HepG2 (cell line): ENCODE data around the gene FAM53B. TPM values are rescaled to one million over a fixed set of nuclear protein-coding genes. Genes with fewer than 3 reads are reported as not detected.
A peak's percentile ranks its signal among the peaks of the same experiment; 100 is the strongest.

ENCODE experiments used
- ATF7-NPFF ChIP-seq: sonication (generic); formaldehyde crosslinking; IDR thresholded peaks from 2 replicates; pipeline ENCODE4 v1.8.1; 2023; ENCODE audit warnings: mild to moderate bottlenecking, low read depth, missing genetic modification reagents, moderate library complexity
- FOXK2 ChIP-seq: fragments of 450-650 bp; IDR thresholded peaks from 2 replicates; pipeline ENCODE4 v1.6.1; 2016
- MEIS2 ChIP-seq: sonication (generic); formaldehyde crosslinking; IDR thresholded peaks from 2 replicates; pipeline ENCODE4 v1.9.0; 2021; ENCODE audit warnings: mild to moderate bottlenecking, missing genetic modification reagents
- NRL ChIP-seq: sonication (generic); formaldehyde crosslinking; IDR thresholded peaks from 2 replicates; pipeline ENCODE4 v1.5.0; 2020; ENCODE audit warnings: missing genetic modification reagents, mild to moderate bottlenecking, moderate library complexity, borderline replicate concordance
- PHF5A ChIP-seq: IDR thresholded peaks from one replicate; pipeline ENCODE4 v1.6.1; 2018; ENCODE audit warnings: low read depth, missing genetic modification reagents; ENCODE audit not compliant: unreplicated experiment
- TCF7 ChIP-seq: sonication (generic); IDR thresholded peaks from 2 replicates; pipeline ENCODE4 v1.6.1; 2016; ENCODE audit warnings: antibody characterized with exemption, low read depth
- ZNF354B ChIP-seq: sonication (generic); formaldehyde crosslinking; IDR thresholded peaks from 2 replicates; pipeline ENCODE4 v1.8.0; 2022; ENCODE audit warnings: mild to moderate bottlenecking, missing genetic modification reagents
- polyA plus RNA-seq, 8 experiments: library from polyadenylated mRNA; depleted of rRNA in 3 of 8; stranded (reverse) in 7 of 8; unstranded in 1 of 8; fragments of >200 nt; fragmentation: Illumina TruSeq in 4 of 8; extraction: Trizol in 4 of 8; gene quantifications; 2 replicates each; pipeline versions ENCODE4 v1.2.1 to v1.2.3, GENCODE V29; 2011 to 2016; ENCODE audit warnings: low read depth in 4 of 8, missing spikeins in 1 of 8, mixed read lengths in 1 of 8; ENCODE audit not compliant: insufficient read depth in 1 of 8
- total RNA-seq, 5 experiments: library from RNA; depleted of rRNA; stranded (reverse); fragments of >200 nt; fragmentation: Illumina TruSeq; extraction: Trizol; gene quantifications; 2 replicates each; pipeline ENCODE4 v1.2.3, GENCODE V29; 2016; ENCODE audit warnings: low read depth in 1 of 5
- TF ChIP-seq, protein P1 (sequence below): IDR thresholded peaks from 2 replicates; pipeline ENCODE4 v1.4.0; 2020; ENCODE audit warnings: mild to moderate bottlenecking, missing genetic modification reagents
- TF ChIP-seq, protein P2 (sequence below): sonication (generic); formaldehyde crosslinking; IDR thresholded peaks from 2 replicates; pipeline ENCODE4 v1.8.1; 2023; ENCODE audit warnings: mild to moderate bottlenecking, inconsistent platforms, moderate library complexity, missing genetic modification reagents, borderline replicate concordance
- TF ChIP-seq, protein P3 (sequence below): IDR thresholded peaks from 2 replicates; pipeline ENCODE4 v1.6.1; 2012; ENCODE audit warnings: low read depth, low read length, improper control_type of control experiment
- TF ChIP-seq, protein P4 (sequence below): sonication (generic); formaldehyde crosslinking; conservative IDR thresholded peaks from 2 replicates; pipeline ENCODE4 v1.8.0; 2022; ENCODE audit warnings: mild to moderate bottlenecking, moderate library complexity, missing genetic modification reagents
- TF ChIP-seq, protein P5 (sequence below): sonication (generic); formaldehyde crosslinking; IDR thresholded peaks from 2 replicates; pipeline ENCODE4 v1.5.0; 2020; ENCODE audit warnings: mild to moderate bottlenecking, missing genetic modification reagents, borderline replicate concordance

FAM53B gene
- total and polyA plus RNA-seq, 2 of the 13 experiments (the other 11 are each of a cell fraction or from before 2014, with no cell fraction given): 6.4 to 19.3 TPM

DNA sequence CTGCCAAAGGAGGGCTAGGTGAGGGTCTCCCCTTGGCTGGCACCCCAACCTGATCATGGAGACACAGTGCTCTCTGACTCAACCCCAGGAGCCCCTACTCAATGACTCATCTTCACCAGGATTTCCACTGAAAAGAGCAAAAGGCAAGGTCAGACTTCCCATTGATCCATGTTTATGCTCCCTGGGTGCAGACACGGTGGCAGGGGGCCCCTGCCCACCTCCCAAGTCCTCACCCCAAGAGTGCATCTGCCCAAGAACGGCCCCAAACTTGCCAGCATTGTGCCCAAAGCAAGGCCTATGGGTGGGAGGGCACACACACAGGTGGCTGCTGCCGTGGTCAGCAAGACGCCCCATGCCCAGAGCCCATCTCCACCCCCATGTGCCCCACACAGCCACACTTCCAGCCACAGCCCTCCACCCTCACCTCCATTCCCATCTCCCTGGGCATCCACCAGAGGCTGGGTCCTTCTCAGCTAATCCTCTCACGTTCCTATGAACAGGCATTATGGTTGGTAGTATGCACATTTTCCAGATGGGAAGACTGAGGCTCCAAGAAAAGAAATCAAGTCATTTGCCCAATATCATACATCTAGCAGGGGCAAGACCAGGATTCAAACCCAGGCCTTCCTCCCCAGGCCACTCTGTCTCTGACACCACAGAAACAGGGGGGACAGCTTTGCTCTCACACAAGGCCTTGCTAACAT lies 31.3 kb downstream of the FAM53B start (continued):
- TF ChIP-seq, protein P1, sequence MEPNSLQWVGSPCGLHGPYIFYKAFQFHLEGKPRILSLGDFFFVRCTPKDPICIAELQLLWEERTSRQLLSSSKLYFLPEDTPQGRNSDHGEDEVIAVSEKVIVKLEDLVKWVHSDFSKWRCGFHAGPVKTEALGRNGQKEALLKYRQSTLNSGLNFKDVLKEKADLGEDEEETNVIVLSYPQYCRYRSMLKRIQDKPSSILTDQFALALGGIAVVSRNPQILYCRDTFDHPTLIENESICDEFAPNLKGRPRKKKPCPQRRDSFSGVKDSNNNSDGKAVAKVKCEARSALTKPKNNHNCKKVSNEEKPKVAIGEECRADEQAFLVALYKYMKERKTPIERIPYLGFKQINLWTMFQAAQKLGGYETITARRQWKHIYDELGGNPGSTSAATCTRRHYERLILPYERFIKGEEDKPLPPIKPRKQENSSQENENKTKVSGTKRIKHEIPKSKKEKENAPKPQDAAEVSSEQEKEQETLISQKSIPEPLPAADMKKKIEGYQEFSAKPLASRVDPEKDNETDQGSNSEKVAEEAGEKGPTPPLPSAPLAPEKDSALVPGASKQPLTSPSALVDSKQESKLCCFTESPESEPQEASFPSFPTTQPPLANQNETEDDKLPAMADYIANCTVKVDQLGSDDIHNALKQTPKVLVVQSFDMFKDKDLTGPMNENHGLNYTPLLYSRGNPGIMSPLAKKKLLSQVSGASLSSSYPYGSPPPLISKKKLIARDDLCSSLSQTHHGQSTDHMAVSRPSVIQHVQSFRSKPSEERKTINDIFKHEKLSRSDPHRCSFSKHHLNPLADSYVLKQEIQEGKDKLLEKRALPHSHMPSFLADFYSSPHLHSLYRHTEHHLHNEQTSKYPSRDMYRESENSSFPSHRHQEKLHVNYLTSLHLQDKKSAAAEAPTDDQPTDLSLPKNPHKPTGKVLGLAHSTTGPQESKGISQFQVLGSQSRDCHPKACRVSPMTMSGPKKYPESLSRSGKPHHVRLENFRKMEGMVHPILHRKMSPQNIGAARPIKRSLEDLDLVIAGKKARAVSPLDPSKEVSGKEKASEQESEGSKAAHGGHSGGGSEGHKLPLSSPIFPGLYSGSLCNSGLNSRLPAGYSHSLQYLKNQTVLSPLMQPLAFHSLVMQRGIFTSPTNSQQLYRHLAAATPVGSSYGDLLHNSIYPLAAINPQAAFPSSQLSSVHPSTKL (CRISPR knock-in tag): peak; percentile 69
- TF ChIP-seq, protein P2, sequence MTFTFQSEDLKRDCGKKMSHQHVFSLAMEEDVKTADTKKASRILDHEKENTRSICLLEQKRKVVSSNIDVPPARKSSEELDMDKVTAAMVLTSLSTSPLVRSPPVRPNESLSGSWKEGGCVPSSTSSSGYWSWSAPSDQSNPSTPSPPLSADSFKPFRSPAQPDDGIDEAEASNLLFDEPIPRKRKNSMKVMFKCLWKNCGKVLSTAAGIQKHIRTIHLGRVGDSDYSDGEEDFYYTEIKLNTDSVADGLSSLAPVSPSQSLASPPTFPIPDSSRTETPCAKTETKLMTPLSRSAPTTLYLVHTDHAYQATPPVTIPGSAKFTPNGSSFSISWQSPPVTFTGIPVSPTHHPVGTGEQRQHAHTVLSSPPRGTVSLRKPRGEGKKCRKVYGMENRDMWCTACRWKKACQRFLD: no peak
- TF ChIP-seq MEIS2 (CRISPR knock-in tag): 0 out of 2 replicates have a peak, but pooled peaks have one; percentile 26
- TF ChIP-seq PHF5A (CRISPR knock-in tag): no peak
- no peak for TF ChIP-seq NRL
- TF ChIP-seq ZNF354B (CRISPR knock-in tag): no peak
- TF ChIP-seq, protein P3, sequence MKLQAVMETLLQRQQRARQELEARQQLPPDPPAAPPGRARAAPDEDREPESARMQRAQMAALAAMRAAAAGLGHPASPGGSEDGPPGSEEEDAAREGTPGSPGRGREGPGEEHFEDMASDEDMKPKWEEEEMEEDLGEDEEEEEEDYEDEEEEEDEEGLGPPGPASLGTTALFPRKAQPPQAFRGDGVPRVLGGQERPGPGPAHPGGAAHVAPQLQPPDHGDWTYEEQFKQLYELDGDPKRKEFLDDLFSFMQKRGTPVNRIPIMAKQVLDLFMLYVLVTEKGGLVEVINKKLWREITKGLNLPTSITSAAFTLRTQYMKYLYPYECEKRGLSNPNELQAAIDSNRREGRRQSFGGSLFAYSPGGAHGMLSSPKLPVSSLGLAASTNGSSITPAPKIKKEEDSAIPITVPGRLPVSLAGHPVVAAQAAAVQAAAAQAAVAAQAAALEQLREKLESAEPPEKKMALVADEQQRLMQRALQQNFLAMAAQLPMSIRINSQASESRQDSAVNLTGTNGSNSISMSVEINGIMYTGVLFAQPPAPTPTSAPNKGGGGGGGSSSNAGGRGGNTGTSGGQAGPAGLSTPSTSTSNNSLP: no peak
- TF ChIP-seq, protein P4, sequence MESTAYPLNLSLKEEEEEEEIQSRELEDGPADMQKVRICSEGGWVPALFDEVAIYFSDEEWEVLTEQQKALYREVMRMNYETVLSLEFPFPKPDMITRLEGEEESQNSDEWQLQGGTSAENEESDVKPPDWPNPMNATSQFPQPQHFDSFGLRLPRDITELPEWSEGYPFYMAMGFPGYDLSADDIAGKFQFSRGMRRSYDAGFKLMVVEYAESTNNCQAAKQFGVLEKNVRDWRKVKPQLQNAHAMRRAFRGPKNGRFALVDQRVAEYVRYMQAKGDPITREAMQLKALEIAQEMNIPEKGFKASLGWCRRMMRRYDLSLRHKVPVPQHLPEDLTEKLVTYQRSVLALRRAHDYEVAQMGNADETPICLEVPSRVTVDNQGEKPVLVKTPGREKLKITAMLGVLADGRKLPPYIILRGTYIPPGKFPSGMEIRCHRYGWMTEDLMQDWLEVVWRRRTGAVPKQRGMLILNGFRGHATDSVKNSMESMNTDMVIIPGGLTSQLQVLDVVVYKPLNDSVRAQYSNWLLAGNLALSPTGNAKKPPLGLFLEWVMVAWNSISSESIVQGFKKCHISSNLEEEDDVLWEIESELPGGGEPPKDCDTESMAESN (CRISPR knock-in tag): no peak
- TF ChIP-seq TCF7: peak; percentile 23; the same call in 1 of the 2 replicates
- TF ChIP-seq FOXK2: no peak
- TF ChIP-seq, protein P5, sequence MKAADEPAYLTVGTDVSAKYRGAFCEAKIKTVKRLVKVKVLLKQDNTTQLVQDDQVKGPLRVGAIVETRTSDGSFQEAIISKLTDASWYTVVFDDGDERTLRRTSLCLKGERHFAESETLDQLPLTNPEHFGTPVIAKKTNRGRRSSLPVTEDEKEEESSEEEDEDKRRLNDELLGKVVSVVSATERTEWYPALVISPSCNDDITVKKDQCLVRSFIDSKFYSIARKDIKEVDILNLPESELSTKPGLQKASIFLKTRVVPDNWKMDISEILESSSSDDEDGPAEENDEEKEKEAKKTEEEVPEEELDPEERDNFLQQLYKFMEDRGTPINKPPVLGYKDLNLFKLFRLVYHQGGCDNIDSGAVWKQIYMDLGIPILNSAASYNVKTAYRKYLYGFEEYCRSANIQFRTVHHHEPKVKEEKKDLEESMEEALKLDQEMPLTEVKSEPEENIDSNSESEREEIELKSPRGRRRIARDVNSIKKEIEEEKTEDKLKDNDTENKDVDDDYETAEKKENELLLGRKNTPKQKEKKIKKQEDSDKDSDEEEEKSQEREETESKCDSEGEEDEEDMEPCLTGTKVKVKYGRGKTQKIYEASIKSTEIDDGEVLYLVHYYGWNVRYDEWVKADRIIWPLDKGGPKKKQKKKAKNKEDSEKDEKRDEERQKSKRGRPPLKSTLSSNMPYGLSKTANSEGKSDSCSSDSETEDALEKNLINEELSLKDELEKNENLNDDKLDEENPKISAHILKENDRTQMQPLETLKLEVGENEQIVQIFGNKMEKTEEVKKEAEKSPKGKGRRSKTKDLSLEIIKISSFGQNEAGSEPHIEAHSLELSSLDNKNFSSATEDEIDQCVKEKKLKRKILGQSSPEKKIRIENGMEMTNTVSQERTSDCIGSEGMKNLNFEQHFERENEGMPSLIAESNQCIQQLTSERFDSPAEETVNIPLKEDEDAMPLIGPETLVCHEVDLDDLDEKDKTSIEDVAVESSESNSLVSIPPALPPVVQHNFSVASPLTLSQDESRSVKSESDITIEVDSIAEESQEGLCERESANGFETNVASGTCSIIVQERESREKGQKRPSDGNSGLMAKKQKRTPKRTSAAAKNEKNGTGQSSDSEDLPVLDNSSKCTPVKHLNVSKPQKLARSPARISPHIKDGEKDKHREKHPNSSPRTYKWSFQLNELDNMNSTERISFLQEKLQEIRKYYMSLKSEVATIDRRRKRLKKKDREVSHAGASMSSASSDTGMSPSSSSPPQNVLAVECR: no peak
- TF ChIP-seq ATF7-NPFF (CRISPR knock-in tag): no peak
